Prostate gland (tissue), 2 donors: ENCODE data around the gene RETN. TPM values are rescaled to one million over a fixed set of nuclear protein-coding genes. Genes with fewer than 3 reads are reported as not detected.

Experiments
- DNase-seq: peaks from one replicate; pipeline ENCODE4 v3.0.0-alpha.2; 2019; ENCODE audit warnings: low spot score
- H3K27ac ChIP-seq, 2 donors: fragments of 200-600 bp; sonication (generic); 2 replicates each; pipeline ENCODE4 v1.5.1; 2017 to 2019
- H3K27me3 ChIP-seq: fragments of 200-600 bp; sonication (generic); replicated peaks from 2 replicates; pipeline ENCODE4 v1.5.1; 2019; ENCODE audit not compliant: insufficient read depth
- H3K36me3 ChIP-seq, 2 donors: fragments of 200-600 bp; sonication (generic); 1 replicate in 1 of 2; 2 replicates in 1 of 2; pipeline versions ENCODE4 v1.5.1 to v1.8.1; 2017 to 2019
- H3K4me1 ChIP-seq: fragments of 200-600 bp; sonication (generic); replicated peaks from 2 replicates; pipeline ENCODE4 v1.5.1; 2019
- H3K4me3 ChIP-seq, 2 donors: fragments of 200-600 bp; sonication (generic); 2 replicates each; pipeline ENCODE4 v1.5.1; 2017 to 2019
- H3K9me3 ChIP-seq: fragments of 200-600 bp; sonication (generic); 2 replicates; pipeline ENCODE4 v1.5.1; 2017
- POLR2A ChIP-seq: fragments of 450-650 bp; IDR thresholded peaks from one replicate; pipeline ENCODE4 v1.6.1; 2016; ENCODE audit warnings: antibody characterized with exemption, mild to moderate bottlenecking
- POLR2AphosphoS5 ChIP-seq: sonication (generic); formaldehyde crosslinking; IDR thresholded peaks from one replicate; pipeline ENCODE4 v1.6.1; 2017; ENCODE audit warnings: antibody characterized with exemption
- WGBS: methylation state at CpG from one replicate; pipeline ENCODE4 v1.1.5; 2018; 5-methylcytosine and 5-hydroxymethylcytosine counted together
- intact Hi-C: fragments of 100-400 bp; cut with DNase I; formaldehyde crosslinking; loops from one replicate; pipeline ENCODE4 v1.14.2; 2022
- total RNA-seq, 2 donors: library from RNA; depleted of rRNA; stranded (reverse); fragments of >200 nt; gene quantifications; one replicate each; pipeline ENCODE4 v1.1.0, GENCODE V29; 2016
- TF ChIP-seq, protein P1 (sequence below), 4 experiments: fragments of 200-600 bp in 2 of 4; fragments of 450-650 bp in 2 of 4; sonication (generic) in 2 of 4; IDR thresholded peaks; 1 replicate in 3 of 4; 2 replicates in 1 of 4; pipeline ENCODE4 v1.5.1; 2016 to 2019; ENCODE audit warnings: antibody characterized with exemption in 4 of 4, mild to moderate bottlenecking in 2 of 4, moderate library complexity in 2 of 4

RETN gene
- total RNA-seq, 2 donors from 2014 or later, result not detected

DNA sequence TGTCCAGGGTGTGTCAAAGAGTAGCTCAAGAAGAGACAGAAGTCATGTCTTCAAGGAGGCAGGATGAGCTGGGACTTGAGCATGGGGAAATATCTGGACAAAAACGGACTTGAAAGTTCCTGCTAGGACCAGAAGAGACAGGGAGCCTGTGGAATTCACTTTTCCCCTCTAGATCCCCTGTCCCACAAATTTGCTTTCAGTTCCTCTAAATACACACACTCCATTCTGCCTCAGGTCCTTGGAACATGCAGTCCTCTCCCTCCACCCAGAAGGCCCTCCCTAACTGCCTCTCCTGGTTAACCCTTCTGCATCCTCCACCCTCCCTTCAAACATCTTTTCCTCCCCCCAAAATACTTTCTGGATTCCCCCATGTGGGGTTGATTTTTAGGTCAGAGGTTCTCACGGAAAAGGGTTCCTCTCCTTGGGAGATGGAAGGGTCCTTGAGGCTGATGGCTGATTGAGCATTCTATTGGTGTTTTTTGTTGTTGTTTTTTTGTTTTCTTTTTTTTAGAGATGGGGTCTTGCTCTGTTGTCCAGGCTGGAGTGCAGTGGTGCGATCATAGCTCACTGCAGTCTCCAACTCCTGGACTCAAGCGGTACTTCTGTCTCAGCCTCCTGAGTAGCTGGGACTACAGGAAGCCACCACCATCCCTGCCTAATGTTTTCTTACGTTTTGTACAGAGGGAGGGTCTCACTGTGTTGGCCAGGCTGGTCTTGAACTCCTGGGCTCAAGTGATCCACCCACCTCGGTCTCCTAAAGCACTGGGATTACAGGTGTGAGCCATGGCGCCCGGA is 6.9 kb upstream of the RETN start:
- no peak for DNase-seq
- intact Hi-C loops, result no loop called here
- TF ChIP-seq, protein P1, sequence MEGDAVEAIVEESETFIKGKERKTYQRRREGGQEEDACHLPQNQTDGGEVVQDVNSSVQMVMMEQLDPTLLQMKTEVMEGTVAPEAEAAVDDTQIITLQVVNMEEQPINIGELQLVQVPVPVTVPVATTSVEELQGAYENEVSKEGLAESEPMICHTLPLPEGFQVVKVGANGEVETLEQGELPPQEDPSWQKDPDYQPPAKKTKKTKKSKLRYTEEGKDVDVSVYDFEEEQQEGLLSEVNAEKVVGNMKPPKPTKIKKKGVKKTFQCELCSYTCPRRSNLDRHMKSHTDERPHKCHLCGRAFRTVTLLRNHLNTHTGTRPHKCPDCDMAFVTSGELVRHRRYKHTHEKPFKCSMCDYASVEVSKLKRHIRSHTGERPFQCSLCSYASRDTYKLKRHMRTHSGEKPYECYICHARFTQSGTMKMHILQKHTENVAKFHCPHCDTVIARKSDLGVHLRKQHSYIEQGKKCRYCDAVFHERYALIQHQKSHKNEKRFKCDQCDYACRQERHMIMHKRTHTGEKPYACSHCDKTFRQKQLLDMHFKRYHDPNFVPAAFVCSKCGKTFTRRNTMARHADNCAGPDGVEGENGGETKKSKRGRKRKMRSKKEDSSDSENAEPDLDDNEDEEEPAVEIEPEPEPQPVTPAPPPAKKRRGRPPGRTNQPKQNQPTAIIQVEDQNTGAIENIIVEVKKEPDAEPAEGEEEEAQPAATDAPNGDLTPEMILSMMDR (IDR thresholded peaks at IDR 0.05), result no peak
- no peak for TF ChIP-seq POLR2AphosphoS5
- TF ChIP-seq POLR2A, result no peak
- Histone ChIP-seq H3K36me3 (no peaks in the 10 kb centered on the region), H3K9me3 (no peaks in the 10 kb centered on the region), H3K27me3 (no peaks in the 10 kb centered on the region), H3K27ac (no peak overlapping the region), H3K4me1 (no peaks in the 10 kb centered on the region), H3K4me3 (no peak overlapping the region)
- WGBS, result 78% methylated on average over 8 of the region's 8 CpGs

DNA sequence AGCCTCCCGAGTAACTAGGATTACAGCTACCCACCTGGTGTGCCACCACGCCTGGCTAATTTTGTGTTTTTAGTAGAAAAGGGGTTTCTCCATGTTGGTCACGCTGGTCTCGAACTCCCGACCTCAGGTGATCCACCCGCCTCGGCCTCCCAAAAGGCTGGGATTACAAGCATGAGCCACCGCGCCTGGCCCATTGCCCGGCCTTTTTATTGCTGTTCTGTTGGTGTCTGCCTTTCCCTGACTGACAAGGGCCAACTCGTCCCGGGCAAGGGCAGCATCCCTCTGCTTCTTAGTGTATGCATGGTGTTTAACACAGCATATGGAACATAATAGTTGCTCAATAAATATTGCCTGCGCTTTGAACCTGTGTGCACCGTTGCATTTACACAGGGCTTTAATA is 6.2 kb upstream of the RETN start:
- H3K27me3 ChIP-seq, result no peaks in the 10 kb centered on the region
- WGBS, result 72% methylated on average over 14 of the region's 14 CpGs
- H3K4me3 ChIP-seq, result no peak overlapping the region
- H3K36me3 ChIP-seq, result no peaks in the 10 kb centered on the region
- intact Hi-C loops, result no loop called here
- DNase-seq, result no peak
- TF ChIP-seq POLR2A, result no peak
- TF ChIP-seq, protein P1 (IDR thresholded peaks at IDR 0.05), result no peak
- TF ChIP-seq POLR2AphosphoS5, result no peak
- no peaks in the 10 kb centered on the region for H3K9me3 ChIP-seq
- H3K27ac ChIP-seq, result no peak overlapping the region
- no peaks in the 10 kb centered on the region for H3K4me1 ChIP-seq

DNA sequence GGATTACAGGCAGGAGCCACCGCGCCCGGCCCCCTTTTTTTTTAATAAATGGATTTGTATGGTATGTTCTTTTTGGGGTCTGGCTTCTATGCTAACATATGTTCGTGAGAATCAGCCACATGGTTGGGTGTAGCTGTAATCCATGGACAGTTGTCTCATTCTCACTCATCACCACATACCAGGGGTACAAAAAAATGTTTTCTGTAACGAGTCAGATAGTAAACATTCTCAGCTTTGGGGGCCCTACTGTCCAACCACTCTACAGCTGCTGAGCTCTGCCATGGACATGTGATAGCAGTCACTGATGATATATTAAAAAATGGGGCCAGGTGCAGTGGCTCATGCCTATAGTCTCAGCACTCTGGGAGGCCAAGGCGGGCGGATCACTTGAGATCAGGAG is 5.1 kb upstream of the RETN start:
- DNase-seq, result no peak
- intact Hi-C loops, result no loop called here
- no peaks in the 10 kb centered on the region for H3K4me1 ChIP-seq
- no peaks in the 10 kb centered on the region for H3K27me3 ChIP-seq
- H3K4me3 ChIP-seq, result no peak overlapping the region
- WGBS, result 77% methylated on average over 7 of the region's 7 CpGs
- no peaks in the 10 kb centered on the region for H3K36me3 ChIP-seq
- H3K27ac ChIP-seq, result no peak overlapping the region
- H3K9me3 ChIP-seq, result no peaks in the 10 kb centered on the region
- TF ChIP-seq POLR2AphosphoS5 (no peak), POLR2A (no peak)
- TF ChIP-seq, protein P1 (IDR thresholded peaks at IDR 0.05), result no peak

DNA sequence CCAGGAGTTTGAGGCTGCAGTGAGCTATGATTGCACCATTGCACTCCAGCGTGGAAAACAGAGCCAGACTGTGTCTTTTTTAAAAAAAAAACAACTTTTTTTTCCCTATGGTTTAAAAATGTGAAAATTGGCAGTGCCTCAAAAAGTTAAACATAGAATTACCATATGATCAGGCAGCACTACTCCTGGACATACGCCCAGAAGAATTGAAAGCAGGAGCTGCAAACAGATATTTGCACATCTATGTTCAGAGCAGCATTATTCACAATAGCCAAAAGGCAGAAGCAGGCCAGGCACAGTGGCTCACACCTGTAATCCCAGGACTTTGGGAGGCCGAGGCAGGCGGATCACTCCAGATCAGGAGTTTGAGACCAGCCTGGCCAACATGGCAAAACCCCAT is 3.8 kb upstream of the RETN start:
- intact Hi-C loops, result no loop called here
- no peaks in the 10 kb centered on the region for H3K27me3 ChIP-seq
- H3K27ac ChIP-seq, result no peak overlapping the region
- no peaks in the 10 kb centered on the region for H3K9me3 ChIP-seq
- H3K4me3 ChIP-seq, result no peak overlapping the region
- no peak for DNase-seq
- WGBS, result 25% methylated on average over 4 of the region's 4 CpGs
- TF ChIP-seq POLR2AphosphoS5 (peak; percentile 43), POLR2A (no peak)
- TF ChIP-seq, protein P1 (IDR thresholded peaks at IDR 0.05), result no peak
- no peaks in the 10 kb centered on the region for H3K36me3 ChIP-seq
- no peaks in the 10 kb centered on the region for H3K4me1 ChIP-seq

DNA sequence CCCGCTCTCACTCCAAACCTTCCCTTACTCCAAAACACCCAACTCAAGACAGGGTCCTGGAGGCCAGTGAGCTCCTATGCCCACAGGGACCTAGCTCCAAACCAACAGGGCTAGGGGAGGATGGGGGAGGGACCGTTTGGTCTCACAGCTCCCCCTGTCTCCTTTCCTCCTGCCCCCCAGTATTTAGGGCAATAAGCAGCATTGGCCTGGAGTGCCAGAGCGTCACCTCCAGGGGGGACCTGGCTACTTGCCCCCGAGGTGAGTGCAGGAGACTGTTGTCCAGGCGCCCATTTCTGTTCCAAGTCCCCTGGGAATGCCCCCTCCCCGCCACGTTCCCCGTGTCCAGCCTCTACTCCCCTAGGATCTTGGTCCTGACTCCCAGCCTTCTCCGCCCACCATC is 792 bp downstream of the RETN start:
- no peak for DNase-seq
- H3K4me3 ChIP-seq, result no peak overlapping the region
- H3K4me1 ChIP-seq, result no peaks in the 10 kb centered on the region
- intact Hi-C loops, result no loop called here
- TF ChIP-seq POLR2AphosphoS5 (no peak), POLR2A (no peak)
- TF ChIP-seq, protein P1 (IDR thresholded peaks at IDR 0.05), result no peak
- WGBS, result 33% methylated on average over 9 of the region's 9 CpGs
- peaks cover 2% of the 10 kb centered on the region for H3K27me3 ChIP-seq
- no peak overlapping the region for H3K27ac ChIP-seq
- no peaks in the 10 kb centered on the region for H3K36me3 ChIP-seq
- no peaks in the 10 kb centered on the region for H3K9me3 ChIP-seq
